ENCODE results near the gene KCNA2.

Gene KCNA2

DNA sequence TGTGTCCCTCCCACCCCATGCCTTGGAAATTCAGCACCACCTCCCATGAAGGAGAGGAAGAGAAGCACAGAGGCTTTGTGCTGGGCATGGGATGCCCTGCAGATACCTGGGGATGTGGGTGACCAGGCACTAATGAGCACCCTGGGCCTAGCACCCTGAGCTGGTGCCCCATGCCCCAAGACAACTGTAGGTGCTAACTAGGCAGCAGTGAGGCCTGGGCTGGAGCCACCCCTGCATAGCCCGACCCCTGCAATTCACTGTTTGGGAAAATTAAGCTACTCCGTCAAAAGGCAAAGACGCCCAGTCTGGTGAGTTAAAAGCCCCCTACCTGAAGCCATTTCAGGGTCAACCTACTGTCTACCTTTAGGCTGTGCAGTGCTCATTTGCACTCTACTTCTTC, 5.4 kb downstream of the KCNA2 start (continued):
- TF ChIP-seq ZFP37 (tag by site-specific recombination; IDR thresholded peaks at IDR 0.05) = no peak
- TF ChIP-seq YY1 (tag by site-specific recombination; IDR thresholded peaks at IDR 0.05) = no peak
- TF ChIP-seq ZNF19 (tag by site-specific recombination; IDR thresholded peaks at IDR 0.05; ENCODE audit: low read depth) = no peak

DNA sequence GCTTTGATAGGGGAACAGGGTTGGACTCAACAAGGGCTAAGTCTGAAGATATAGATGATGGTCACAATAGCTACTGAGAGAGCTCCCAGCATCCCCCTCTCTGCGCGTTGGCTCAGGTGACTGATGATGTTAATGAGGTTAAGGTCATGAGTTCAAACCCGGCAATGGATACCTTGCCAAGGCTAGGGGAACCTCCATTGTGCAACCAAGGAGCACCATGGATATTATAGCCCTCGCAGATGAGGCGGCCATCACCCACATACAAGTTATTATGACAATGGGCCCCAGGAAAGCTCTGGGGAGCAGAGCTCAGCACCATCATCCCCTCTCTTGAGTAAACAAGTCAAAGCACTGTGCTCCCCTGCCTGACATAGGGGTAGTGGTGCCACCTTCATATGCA, 8.2 kb downstream of the KCNA2 start:
- Histone ChIP-seq H3K4me1 (ENCODE audit: control insufficient read depth, insufficient read depth, low read length) (no peaks in the 10 kb centered on the region), H3K27ac (ENCODE audit: extremely low read depth, low read depth, low read length) (no peak overlapping the region), H3K36me3 (ENCODE audit: control insufficient read depth in 2 of 2, insufficient read depth in 1 of 2, low read length in 2 of 2) (no peaks in the 10 kb centered on the region), H3K4me3 (ENCODE audit: low read depth, low read length) (no peak overlapping the region), H3K9me3 (ENCODE audit: control insufficient read depth, insufficient read depth, low read depth, low read length) (no peaks in the 10 kb centered on the region)
- TF ChIP-seq, protein P1, sequence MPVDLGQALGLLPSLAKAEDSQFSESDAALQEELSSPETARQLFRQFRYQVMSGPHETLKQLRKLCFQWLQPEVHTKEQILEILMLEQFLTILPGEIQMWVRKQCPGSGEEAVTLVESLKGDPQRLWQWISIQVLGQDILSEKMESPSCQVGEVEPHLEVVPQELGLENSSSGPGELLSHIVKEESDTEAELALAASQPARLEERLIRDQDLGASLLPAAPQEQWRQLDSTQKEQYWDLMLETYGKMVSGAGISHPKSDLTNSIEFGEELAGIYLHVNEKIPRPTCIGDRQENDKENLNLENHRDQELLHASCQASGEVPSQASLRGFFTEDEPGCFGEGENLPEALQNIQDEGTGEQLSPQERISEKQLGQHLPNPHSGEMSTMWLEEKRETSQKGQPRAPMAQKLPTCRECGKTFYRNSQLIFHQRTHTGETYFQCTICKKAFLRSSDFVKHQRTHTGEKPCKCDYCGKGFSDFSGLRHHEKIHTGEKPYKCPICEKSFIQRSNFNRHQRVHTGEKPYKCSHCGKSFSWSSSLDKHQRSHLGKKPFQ (tag by site-specific recombination; IDR thresholded peaks at IDR 0.05) = no peak
- TF ChIP-seq RBAK (tag by site-specific recombination; IDR thresholded peaks at IDR 0.05) (no peak), ZNF785 (tag by site-specific recombination; IDR thresholded peaks at IDR 0.05) (no peak), BCL11B (tag by site-specific recombination; IDR thresholded peaks at IDR 0.05; ENCODE audit: low read depth) (no peak), ZNF544 (tag by site-specific recombination; IDR thresholded peaks at IDR 0.05) (no peak), ZNF658 (tag by site-specific recombination; IDR thresholded peaks at IDR 0.05) (no peak), FEZF1 (tag by site-specific recombination; IDR thresholded peaks at IDR 0.05) (no peak), TRIM28 (IDR thresholded peaks at IDR 0.05; ENCODE audit: borderline replicate concordance, low read length) (no peak), ZNF292 (tag by site-specific recombination; IDR thresholded peaks at IDR 0.05; ENCODE audit: borderline replicate concordance, low read depth) (no peak), ZNF521 (tag by site-specific recombination; IDR thresholded peaks at IDR 0.05) (no peak), SALL2 (tag by site-specific recombination; IDR thresholded peaks at IDR 0.05; ENCODE audit: borderline replicate concordance) (no peak)
- TF ChIP-seq, protein P2, sequence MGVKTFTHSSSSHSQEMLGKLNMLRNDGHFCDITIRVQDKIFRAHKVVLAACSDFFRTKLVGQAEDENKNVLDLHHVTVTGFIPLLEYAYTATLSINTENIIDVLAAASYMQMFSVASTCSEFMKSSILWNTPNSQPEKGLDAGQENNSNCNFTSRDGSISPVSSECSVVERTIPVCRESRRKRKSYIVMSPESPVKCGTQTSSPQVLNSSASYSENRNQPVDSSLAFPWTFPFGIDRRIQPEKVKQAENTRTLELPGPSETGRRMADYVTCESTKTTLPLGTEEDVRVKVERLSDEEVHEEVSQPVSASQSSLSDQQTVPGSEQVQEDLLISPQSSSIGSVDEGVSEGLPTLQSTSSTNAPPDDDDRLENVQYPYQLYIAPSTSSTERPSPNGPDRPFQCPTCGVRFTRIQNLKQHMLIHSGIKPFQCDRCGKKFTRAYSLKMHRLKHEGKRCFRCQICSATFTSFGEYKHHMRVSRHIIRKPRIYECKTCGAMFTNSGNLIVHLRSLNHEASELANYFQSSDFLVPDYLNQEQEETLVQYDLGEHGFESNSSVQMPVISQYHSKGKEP (tag by site-specific recombination; IDR thresholded peaks at IDR 0.05) = no peak
- TF ChIP-seq, protein P3, sequence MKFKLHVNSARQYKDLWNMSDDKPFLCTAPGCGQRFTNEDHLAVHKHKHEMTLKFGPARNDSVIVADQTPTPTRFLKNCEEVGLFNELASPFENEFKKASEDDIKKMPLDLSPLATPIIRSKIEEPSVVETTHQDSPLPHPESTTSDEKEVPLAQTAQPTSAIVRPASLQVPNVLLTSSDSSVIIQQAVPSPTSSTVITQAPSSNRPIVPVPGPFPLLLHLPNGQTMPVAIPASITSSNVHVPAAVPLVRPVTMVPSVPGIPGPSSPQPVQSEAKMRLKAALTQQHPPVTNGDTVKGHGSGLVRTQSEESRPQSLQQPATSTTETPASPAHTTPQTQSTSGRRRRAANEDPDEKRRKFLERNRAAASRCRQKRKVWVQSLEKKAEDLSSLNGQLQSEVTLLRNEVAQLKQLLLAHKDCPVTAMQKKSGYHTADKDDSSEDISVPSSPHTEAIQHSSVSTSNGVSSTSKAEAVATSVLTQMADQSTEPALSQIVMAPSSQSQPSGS (tag by site-specific recombination; IDR thresholded peaks at IDR 0.05; ENCODE audit: low read depth) = no peak
- CTCF ChIA-PET = interaction anchor here (0.8 kb wide), 1 partner anchor 168 kb away, joined by 3 read pairs; no protein-coding TSS in a partner anchor
- POLR2A ChIA-PET = no interaction called here

DNA sequence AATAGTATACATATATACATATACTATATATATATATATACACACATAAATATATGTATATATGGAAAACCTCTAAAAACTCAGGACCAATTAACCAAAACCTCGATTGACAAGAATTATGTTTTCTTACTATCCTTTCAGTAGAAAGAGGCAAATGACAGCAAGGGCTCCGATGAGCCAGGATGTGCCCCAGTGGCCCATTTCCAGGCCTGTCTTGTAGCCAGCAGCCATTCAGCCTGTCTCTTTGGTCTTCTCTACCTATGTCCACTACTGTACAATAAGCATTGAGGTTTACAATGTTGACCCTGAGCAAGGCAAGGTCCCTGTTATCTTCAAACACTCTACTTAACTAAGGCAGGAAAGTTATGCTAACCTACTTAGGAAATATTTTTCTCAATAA, 9.8 kb downstream of the KCNA2 start:
- Histone ChIP-seq H3K27ac (ENCODE audit: extremely low read depth, low read depth, low read length) (no peak overlapping the region), H3K4me3 (ENCODE audit: low read depth, low read length) (no peak overlapping the region), H3K9me3 (ENCODE audit: control insufficient read depth, insufficient read depth, low read depth, low read length) (no peaks in the 10 kb centered on the region), H3K4me1 (ENCODE audit: control insufficient read depth, insufficient read depth, low read length) (no peaks in the 10 kb centered on the region), H3K36me3 (ENCODE audit: control insufficient read depth in 2 of 2, insufficient read depth in 1 of 2, low read length in 2 of 2) (no peaks in the 10 kb centered on the region)
- CTCF ChIA-PET = no interaction called here
- POLR2A ChIA-PET = no interaction called here
- TF ChIP-seq, protein P4, sequence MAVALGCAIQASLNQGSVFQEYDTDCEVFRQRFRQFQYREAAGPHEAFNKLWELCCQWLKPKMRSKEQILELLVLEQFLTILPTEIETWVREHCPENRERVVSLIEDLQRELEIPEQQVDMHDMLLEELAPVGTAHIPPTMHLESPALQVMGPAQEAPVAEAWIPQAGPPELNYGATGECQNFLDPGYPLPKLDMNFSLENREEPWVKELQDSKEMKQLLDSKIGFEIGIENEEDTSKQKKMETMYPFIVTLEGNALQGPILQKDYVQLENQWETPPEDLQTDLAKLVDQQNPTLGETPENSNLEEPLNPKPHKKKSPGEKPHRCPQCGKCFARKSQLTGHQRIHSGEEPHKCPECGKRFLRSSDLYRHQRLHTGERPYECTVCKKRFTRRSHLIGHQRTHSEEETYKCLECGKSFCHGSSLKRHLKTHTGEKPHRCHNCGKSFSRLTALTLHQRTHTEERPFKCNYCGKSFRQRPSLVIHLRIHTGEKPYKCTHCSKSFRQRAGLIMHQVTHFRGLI (tag by site-specific recombination; IDR thresholded peaks at IDR 0.05) = no peak
- no peak for TF ChIP-seq ZNF175 (tag by site-specific recombination; IDR thresholded peaks at IDR 0.05)
- TF ChIP-seq ZNF423 (tag by site-specific recombination; IDR thresholded peaks at IDR 0.05) = no peak
- TF ChIP-seq ZBTB20 (tag by site-specific recombination; IDR thresholded peaks at IDR 0.05) = no peak
- TF ChIP-seq, protein P5, sequence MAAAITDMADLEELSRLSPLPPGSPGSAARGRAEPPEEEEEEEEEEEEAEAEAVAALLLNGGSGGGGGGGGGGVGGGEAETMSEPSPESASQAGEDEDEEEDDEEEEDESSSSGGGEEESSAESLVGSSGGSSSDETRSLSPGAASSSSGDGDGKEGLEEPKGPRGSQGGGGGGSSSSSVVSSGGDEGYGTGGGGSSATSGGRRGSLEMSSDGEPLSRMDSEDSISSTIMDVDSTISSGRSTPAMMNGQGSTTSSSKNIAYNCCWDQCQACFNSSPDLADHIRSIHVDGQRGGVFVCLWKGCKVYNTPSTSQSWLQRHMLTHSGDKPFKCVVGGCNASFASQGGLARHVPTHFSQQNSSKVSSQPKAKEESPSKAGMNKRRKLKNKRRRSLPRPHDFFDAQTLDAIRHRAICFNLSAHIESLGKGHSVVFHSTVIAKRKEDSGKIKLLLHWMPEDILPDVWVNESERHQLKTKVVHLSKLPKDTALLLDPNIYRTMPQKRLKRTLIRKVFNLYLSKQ (tag by site-specific recombination; IDR thresholded peaks at IDR 0.05; ENCODE audit: borderline replicate concordance) = no peak
- no peak for TF ChIP-seq SP7 (tag by site-specific recombination; IDR thresholded peaks at IDR 0.05)
- TF ChIP-seq, protein P6, sequence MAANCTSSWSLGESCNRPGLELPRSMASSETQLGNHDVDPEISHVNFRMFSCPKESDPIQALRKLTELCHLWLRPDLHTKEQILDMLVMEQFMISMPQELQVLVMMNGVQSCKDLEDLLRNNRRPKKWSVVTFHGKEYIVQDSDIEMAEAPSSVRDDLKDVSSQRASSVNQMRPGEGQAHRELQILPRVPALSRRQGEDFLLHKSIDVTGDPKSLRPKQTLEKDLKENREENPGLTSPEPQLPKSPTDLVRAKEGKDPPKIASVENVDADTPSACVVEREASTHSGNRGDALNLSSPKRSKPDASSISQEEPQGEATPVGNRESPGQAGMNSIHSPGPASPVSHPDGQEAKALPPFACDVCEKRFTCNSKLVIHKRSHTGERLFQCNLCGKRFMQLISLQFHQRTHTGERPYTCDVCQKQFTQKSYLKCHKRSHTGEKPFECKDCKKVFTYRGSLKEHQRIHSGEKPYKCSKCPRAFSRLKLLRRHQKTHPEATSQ (tag by site-specific recombination; IDR thresholded peaks at IDR 0.05) = no peak
- TF ChIP-seq, protein P7, sequence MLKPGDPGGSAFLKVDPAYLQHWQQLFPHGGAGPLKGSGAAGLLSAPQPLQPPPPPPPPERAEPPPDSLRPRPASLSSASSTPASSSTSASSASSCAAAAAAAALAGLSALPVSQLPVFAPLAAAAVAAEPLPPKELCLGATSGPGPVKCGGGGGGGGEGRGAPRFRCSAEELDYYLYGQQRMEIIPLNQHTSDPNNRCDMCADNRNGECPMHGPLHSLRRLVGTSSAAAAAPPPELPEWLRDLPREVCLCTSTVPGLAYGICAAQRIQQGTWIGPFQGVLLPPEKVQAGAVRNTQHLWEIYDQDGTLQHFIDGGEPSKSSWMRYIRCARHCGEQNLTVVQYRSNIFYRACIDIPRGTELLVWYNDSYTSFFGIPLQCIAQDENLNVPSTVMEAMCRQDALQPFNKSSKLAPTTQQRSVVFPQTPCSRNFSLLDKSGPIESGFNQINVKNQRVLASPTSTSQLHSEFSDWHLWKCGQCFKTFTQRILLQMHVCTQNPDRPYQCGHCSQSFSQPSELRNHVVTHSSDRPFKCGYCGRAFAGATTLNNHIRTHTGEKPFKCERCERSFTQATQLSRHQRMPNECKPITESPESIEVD (tag by site-specific recombination; IDR thresholded peaks at IDR 0.05) = no peak
